GM18498 (cell line): Measurements from ENCODE around the gene PCDHB10.

Source experiments
- ATAC-seq: cut with Tn5 transposase; IDR thresholded peaks from one replicate; pipeline ENCODE4 v1.9.1; 2021; ENCODE audit warnings: mild to moderate bottlenecking, moderate library complexity; ENCODE audit not compliant: unreplicated experiment

PCDHB10 gene

GRCh38 chr5:141236516-141237313 lies 44.6 kb downstream of the PCDHB10 start:
- ATAC-seq: no peak

- no peak for ATAC-seq
Measured at GRCh38 chr5:141241496-141241895, 49.3 kb downstream of the PCDHB10 start.
